Smooth muscle cell of bladder (primary cell): ENCODE data around the gene CHMP1A. TPM values are rescaled to one million over a fixed set of nuclear protein-coding genes. Genes with fewer than 3 reads are reported as not detected.

Source experiments
- total RNA-seq: library from RNA; depleted of rRNA; stranded (reverse); fragments of >200 nt; gene quantifications from 2 replicates; pipeline ENCODE4 v1.2.3, GENCODE V29; 2014

Gene CHMP1A
- 72.0 and 82.3 TPM in 2 replicates for total RNA-seq

DNA sequence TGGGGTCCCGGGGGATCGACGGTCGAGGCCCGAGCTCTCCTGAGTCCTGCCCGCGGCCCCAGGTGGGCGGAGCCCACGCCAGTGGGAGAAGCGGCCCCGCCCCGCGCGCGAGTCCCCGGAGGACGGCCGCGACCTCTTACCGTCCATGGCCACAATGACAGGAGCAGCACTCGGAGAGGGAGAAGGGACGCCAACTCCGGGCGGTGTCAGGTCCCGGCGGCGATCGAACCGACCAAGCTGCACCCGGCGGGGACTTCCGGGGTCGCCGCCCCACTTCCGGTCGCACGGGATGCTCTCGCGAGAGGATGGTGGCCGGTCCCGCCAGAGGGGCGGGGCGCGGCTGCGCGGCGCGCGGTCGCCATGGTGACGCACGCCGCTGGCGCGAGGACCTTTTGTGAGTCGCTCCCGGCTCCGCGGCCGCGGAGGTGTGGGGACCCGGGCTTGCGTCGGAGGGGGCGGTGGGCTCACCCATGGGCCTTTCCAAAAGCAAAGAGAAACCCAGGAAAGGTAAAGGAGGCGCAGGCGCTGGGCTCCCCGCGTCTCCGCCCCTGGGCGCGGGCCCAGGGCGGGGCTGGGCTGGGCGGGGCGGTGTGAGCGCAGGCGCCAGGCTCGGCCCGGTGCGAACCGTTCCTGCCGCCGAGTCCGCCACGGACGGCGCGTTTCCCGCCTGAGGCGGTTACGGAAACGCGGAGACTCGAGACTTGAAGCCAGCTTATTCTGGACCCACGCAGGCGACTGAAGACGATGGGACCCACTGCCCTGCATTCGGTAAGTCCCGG lies at the start of gene CHMP1A, which contains the start of gene SPATA33:
CHMP1A (minus strand) TSS at position 267 of the 779 bp plus-strand sequence; CDS start at position 147, 120 bp downstream.
SPATA33 (plus strand) TSS at position 395 of the 779 bp plus-strand sequence; CDS start at position 471, 76 bp downstream.

DNA sequence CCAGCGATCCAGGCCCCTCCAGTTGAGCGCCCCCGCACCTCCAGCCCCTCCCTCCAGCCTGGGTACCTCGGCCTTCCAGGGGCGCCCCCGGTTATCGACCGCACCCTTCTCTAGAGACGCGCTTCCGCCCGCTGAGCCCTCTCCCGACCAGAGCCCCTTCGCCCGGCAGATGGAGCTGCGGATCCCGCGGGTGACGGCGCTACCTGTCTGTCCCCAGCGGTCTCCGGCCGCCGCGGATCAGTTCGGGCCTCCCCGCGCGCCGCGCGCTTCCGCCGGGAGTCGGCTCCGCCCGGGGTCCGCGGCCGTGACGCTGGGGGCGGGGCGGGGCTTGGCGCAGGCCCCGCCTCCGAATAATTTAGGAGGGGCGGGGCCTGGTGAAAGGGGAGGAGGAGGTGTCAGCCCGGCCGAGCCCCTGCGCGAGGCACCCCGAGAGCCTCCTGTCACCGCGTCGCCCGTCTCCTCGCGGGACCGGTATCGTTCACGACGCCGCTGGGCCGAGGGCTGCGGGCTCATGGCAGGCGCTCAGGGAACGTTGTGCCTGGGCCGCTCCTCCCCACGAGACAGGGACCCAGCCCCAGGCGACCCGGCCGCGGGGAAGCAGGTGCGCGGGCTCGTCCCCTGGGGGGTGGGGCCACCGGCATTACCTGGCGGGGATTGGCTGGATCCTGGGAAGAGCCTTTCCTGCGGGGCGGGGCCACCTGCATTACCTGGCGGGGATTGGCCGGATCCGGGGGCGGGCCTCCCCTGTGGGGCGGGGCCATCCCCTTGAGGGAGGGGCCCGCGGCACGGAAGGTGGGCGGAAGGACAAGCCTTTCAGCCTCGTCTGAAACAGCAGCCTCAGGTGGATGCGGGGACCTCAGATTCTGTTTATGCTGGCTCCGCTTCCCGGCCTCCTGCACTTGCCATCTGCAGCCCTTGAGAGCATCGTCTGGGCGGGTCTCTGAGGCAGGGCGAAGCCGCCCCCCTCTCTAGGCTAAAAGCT lies 44.2 kb upstream of the CHMP1A start, which contains the start of gene SPATA2L:
SPATA2L (minus strand) TSS at position 281 of the 982 bp plus-strand sequence. CDS start 473 bp downstream, outside the sequence.

DNA sequence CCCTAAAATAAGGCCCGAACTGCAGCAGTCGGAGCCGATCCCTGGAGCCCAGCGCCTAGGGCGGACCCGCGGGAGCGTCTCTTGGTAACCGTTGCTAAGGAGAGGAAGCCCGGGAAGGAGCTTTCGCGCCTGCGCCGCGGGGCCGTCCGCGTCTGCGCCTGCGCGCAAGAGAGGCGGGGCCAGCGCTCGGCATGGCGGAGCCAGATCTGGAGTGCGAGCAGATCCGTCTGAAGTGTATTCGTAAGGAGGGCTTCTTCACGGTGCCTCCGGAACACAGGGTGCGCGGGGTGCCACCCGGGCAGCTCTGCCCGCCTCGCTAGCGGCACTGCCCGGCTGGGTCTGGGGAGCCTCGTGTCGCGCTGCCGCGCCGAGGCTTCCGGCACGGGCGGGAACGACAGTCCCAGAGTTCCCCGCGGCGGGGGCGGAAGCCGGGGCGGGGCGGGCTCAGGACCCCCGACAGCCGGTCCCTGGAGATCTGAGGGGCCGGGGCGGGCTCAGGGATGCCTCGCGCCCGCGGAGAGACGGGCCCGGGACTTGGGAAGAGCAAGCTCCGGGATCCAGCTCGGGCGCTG lies 29.1 kb upstream of the CHMP1A start, which contains the start of gene CDK10:
CDK10 (plus strand) TSS at position 170 of the 572 bp plus-strand sequence; CDS start at position 192, 22 bp downstream.

DNA sequence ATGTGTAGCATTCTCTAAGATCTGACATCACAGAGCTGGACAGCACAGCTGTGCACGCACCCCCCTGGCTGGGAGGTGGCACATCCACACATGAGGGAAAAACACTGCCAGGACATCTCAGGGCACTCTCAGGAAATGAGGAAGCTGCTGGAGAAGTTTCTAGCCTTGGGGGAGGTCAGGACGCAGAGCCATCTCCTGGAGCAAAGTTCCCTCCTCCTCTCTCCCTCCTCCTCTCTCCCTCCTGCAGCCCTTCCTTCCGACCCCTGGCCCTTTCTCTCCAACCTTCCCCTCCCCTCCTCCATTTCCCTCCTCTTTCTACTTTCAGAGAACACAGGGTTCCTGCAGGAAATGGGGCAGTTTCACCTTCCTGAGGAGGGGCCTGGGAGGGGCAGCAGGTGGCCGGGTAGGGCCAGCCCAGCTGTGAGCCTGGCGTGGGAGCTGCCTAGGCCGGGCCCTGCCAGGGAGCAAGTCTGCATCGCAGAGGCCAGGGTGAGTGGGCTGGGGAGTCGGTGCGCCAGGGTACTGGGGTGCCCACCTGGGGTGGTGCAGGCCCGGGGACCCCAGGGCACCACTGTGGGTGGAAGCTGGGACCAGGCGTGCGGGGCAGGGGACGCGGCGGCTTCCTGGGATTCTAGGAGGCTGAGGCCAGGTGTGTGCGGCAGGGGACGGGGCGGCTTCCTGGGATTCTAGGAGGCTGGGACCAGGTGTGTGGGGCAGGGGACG lies 44.1 kb downstream of the CHMP1A start, which contains the start of gene DPEP1:
DPEP1 (plus strand) TSS at position 412 of the 723 bp plus-strand sequence. CDS start 16,769 bp downstream, outside the sequence.

Other genes with a start within 250 kb of the CHMP1A start
- gene ANKRD11, start 167.1 kb downstream of the CHMP1A start, total RNA-seq = 44.3 and 52.3 TPM in 2 replicates
- 80.6 and 109 TPM in 2 replicates for gene SPG7, start 149.3 kb downstream of the CHMP1A start, total RNA-seq
- gene RPL13, start 97.0 kb downstream of the CHMP1A start, total RNA-seq = 3,018 and 3,893 TPM in 2 replicates
- 3.6 and 4.0 TPM in 2 replicates for gene CPNE7, start 82.0 kb downstream of the CHMP1A start, total RNA-seq
- gene DPEP1, start 44.1 kb downstream of the CHMP1A start, total RNA-seq = 0.14 and 0.65 TPM in 2 replicates
- 1.3 and 2.6 TPM in 2 replicates for gene SPATA33, start 128 bp upstream of the CHMP1A start, total RNA-seq
- 25.6 and 29.5 TPM in 2 replicates for gene CDK10, start 29.0 kb upstream of the CHMP1A start, total RNA-seq
- 6.7 and 6.8 TPM in 2 replicates for gene SPATA2L, start 44.0 kb upstream of the CHMP1A start, total RNA-seq
- 7.1 TPM in 2 replicates for gene VPS9D1, start 63.2 kb upstream of the CHMP1A start, total RNA-seq
- gene ZNF276, start 63.8 kb upstream of the CHMP1A start, total RNA-seq = 8.2 and 12.5 TPM in 2 replicates
- gene FANCA, start 158.9 kb upstream of the CHMP1A start, total RNA-seq = 2.0 and 2.2 TPM in 2 replicates
- 0.55 and 1.00 TPM in 2 replicates for gene SPIRE2, start 170.8 kb upstream of the CHMP1A start, total RNA-seq
- 209 and 238 TPM in 2 replicates for gene TCF25, start 215.9 kb upstream of the CHMP1A start, total RNA-seq